GM19099 (cell line): ENCODE data around the gene SUCLG1.

ENCODE experiments used
- POLR2A ChIP-seq: IDR thresholded peaks from 3 replicates; pipeline ENCODE4 v1.6.1; 2011; ENCODE audit warnings: low read depth; ENCODE audit not compliant: insufficient read length; ENCODE audit errors: extremely low read depth

The SUCLG1 gene

GRCh38 chr2:84478867-84479266 lies 19.8 kb upstream of the SUCLG1 start:
- TF ChIP-seq POLR2A: no peak

- TF ChIP-seq POLR2A: no peak
Measured at GRCh38 chr2:84477886-84478285, 18.8 kb upstream of the SUCLG1 start.

GRCh38 chr2:84474176-84474575 lies 15.1 kb upstream of the SUCLG1 start:
- no peak for TF ChIP-seq POLR2A

- TF ChIP-seq POLR2A: no peak
Measured at GRCh38 chr2:84472856-84473565, 13.9 kb upstream of the SUCLG1 start.

- TF ChIP-seq POLR2A: no peak
Measured at GRCh38 chr2:84467389-84467788, 8.3 kb upstream of the SUCLG1 start.

GRCh38 chr2:84461310-84461709 lies 2.2 kb upstream of the SUCLG1 start:
- TF ChIP-seq POLR2A: no peak

- no peak for TF ChIP-seq POLR2A
Measured at GRCh38 chr2:84460670-84461069, 1.6 kb upstream of the SUCLG1 start.

- no peak for TF ChIP-seq POLR2A
Measured at GRCh38 chr2:84459944-84460429, 907 bp upstream of the SUCLG1 start.

- no peak for TF ChIP-seq POLR2A
Measured at GRCh38 chr2:84458551-84459017, 496 bp downstream of the SUCLG1 start.

GRCh38 chr2:84457686-84458085 lies 1.4 kb downstream of the SUCLG1 start:
- TF ChIP-seq POLR2A: no peak

- no peak for TF ChIP-seq POLR2A
Measured at GRCh38 chr2:84456156-84456555, 2.9 kb downstream of the SUCLG1 start.

- no peak for TF ChIP-seq POLR2A
Measured at GRCh38 chr2:84454581-84454980, 4.5 kb downstream of the SUCLG1 start.

GRCh38 chr2:84452624-84453023 lies 6.5 kb downstream of the SUCLG1 start:
- TF ChIP-seq POLR2A: no peak

GRCh38 chr2:84451579-84451978 lies 7.5 kb downstream of the SUCLG1 start:
- TF ChIP-seq POLR2A: no peak

- no peak for TF ChIP-seq POLR2A
Measured at GRCh38 chr2:84450288-84451227, 8.5 kb downstream of the SUCLG1 start.

GRCh38 chr2:84449711-84450110 lies 9.4 kb downstream of the SUCLG1 start:
- TF ChIP-seq POLR2A: no peak
